DMS 273 (cell line): ENCODE data around the gene SLC35F3.
"Not testable (repeated sequence)": the region's sequence is repeated elsewhere in the genome, so short reads cannot be mapped to it uniquely, and the experiment has no call there.

Experiments
- DNase-seq: peaks from one replicate; lab custom pipeline; 2025; ENCODE audit not compliant: unreplicated experiment; lab: John Stamatoyannopoulos, UW

SLC35F3 gene

GRCh38 chr1:234277161-234277868 is 372.8 kb downstream of the SLC35F3 start:
- DNase-seq: no peak

- DNase-seq: no peak
Observed at GRCh38 chr1:234279021-234279420, 374.5 kb downstream of the SLC35F3 start.

- no peak for DNase-seq
Observed at GRCh38 chr1:234280500-234280899, 376.0 kb downstream of the SLC35F3 start.

- no peak for DNase-seq
Observed at GRCh38 chr1:234281826-234282489, 377.5 kb downstream of the SLC35F3 start.

- DNase-seq: no peak
Observed at GRCh38 chr1:234286206-234286605, 381.7 kb downstream of the SLC35F3 start.

- no peak for DNase-seq
Observed at GRCh38 chr1:234288946-234289345, 384.5 kb downstream of the SLC35F3 start.

- DNase-seq: no peak
Observed at GRCh38 chr1:234289538-234290305, 385.2 kb downstream of the SLC35F3 start.

GRCh38 chr1:234292011-234292410 is 387.5 kb downstream of the SLC35F3 start:
- DNase-seq: peak; percentile 54

GRCh38 chr1:234292548-234292947 is 388.1 kb downstream of the SLC35F3 start:
- no peak for DNase-seq

GRCh38 chr1:234294109-234294817 is 389.8 kb downstream of the SLC35F3 start:
- DNase-seq: no peak

- peak; percentile 7 for DNase-seq
Observed at GRCh38 chr1:234295068-234295467, 390.6 kb downstream of the SLC35F3 start.

GRCh38 chr1:234295626-234296025 is 391.1 kb downstream of the SLC35F3 start:
- no peak for DNase-seq

- DNase-seq: no peak
Observed at GRCh38 chr1:234296496-234296895, 392.0 kb downstream of the SLC35F3 start.

- no peak for DNase-seq
Observed at GRCh38 chr1:234297668-234298067, 393.2 kb downstream of the SLC35F3 start.

GRCh38 chr1:234300096-234300495 is 395.6 kb downstream of the SLC35F3 start:
- DNase-seq: no peak

GRCh38 chr1:234301663-234302062 is 397.2 kb downstream of the SLC35F3 start:
- DNase-seq: not testable (repeated sequence)

GRCh38 chr1:234302354-234302962 is 398.0 kb downstream of the SLC35F3 start:
- DNase-seq: no peak

GRCh38 chr1:234303231-234303630 is 398.8 kb downstream of the SLC35F3 start:
- peak; percentile 4 for DNase-seq

- DNase-seq: no peak
Observed at GRCh38 chr1:234307726-234308125, 403.2 kb downstream of the SLC35F3 start.

GRCh38 chr1:234309243-234309597 is 404.7 kb downstream of the SLC35F3 start:
- no peak for DNase-seq
